GM12878 (cell line): ENCODE data around the gene MRPL37. TPM values are rescaled to one million over a fixed set of nuclear protein-coding genes. Genes with fewer than 3 reads are reported as not detected.

Experiments used
- ATAC-seq: fragments of 200-7000 bp; cut with Tn5 transposase; 3 replicates; pipeline ENCODE4 v1.9.1; 2020; ENCODE audit warnings: mild to moderate bottlenecking, moderate library complexity
- BruUV-seq: library from RNA; stranded (reverse); fragments of 400-500 nt; replicated peaks from 2 replicates; lab custom pipeline; 2021; lab: Mats Ljungman, UMichigan
- CTCF ChIA-PET: fragments of 300-600 bp; sonication (Branson Sonifier 250); formaldehyde crosslinking; extraction: SDS; loops from one replicate; lab custom pipeline; 2021; ENCODE audit warnings: inconsistent platforms; lab: Yijun Ruan, JAX
- POLR2A ChIA-PET: fragments of 350-600 bp; formaldehyde crosslinking; extraction: SDS; loops from one replicate; lab custom pipeline; 2021; ENCODE audit warnings: inconsistent platforms; lab: Charles Lee
- RAD21 ChIA-PET: fragments of 300-600 bp; sonication (Branson Sonifier 250); formaldehyde crosslinking; loops from one replicate; lab custom pipeline; 2023; ENCODE audit warnings: antibody characterized with exemption; ENCODE audit not compliant: unreplicated experiment; lab: Charles Lee
- SMC1A ChIA-PET: fragments of 300-600 bp; sonication (Branson Sonifier 250); formaldehyde crosslinking; loops from one replicate; lab custom pipeline; 2023; ENCODE audit not compliant: unreplicated experiment, uncharacterized antibody; lab: Charles Lee
- DNase-seq: peaks from one replicate; pipeline ENCODE4 v3.0.0-alpha.2; 2011; ENCODE audit warnings: low read depth, low spot score
- FAIRE-seq: peaks from 3 replicates; lab custom pipeline; 2011; peaks lifted over from hg19 to GRCh38; lab: Jason Lieb, UNC
- H2AFZ ChIP-seq: 2 replicates; pipeline ENCODE4 v1.6.0; 2011; ENCODE audit warnings: low read depth, low read length, control low read depth; ENCODE audit not compliant: control insufficient read depth
- H3K27ac ChIP-seq: 2 replicates; pipeline ENCODE4 v1.5.1; 2011; ENCODE audit warnings: control low read depth; ENCODE audit not compliant: control insufficient read depth, insufficient read depth
- H3K27me3 ChIP-seq, 2 experiments: replicated peaks in 1 of 2; 2 replicates each; pipeline versions ENCODE4 v1.6.0 to v1.6.1; 2011; ENCODE audit warnings: low read length in 1 of 2; ENCODE audit not compliant: control insufficient read depth in 2 of 2, insufficient read depth in 2 of 2
- H3K36me3 ChIP-seq, 2 experiments: 2 replicates each; pipeline ENCODE4 v1.5.1; 2011; ENCODE audit warnings: low read length in 1 of 2; ENCODE audit not compliant: control insufficient read depth in 2 of 2, insufficient read depth in 2 of 2
- H3K4me1 ChIP-seq: 2 replicates; pipeline ENCODE4 v1.6.1; 2011; ENCODE audit warnings: mild to moderate bottlenecking, low read length, moderate library complexity, mixed read lengths; ENCODE audit not compliant: control insufficient read depth, insufficient read depth
- H3K4me2 ChIP-seq: 2 replicates; pipeline ENCODE4 v1.6.0; 2011; ENCODE audit warnings: control low read depth; ENCODE audit not compliant: control insufficient read depth, insufficient read depth
- H3K4me3 ChIP-seq: fragments of 200-600 bp; sonication (generic); 2 replicates; pipeline ENCODE4 v1.5.1; 2016
- H3K79me2 ChIP-seq: 2 replicates; pipeline ENCODE4 v1.6.0; 2011; ENCODE audit warnings: low read length; ENCODE audit not compliant: control insufficient read depth, insufficient read depth
- H3K9ac ChIP-seq: 2 replicates; pipeline ENCODE4 v1.8.0; 2011; ENCODE audit warnings: low read length, control low read depth, mixed read lengths; ENCODE audit not compliant: control insufficient read depth, insufficient read depth
- H3K9me3 ChIP-seq: replicated peaks from 3 replicates; pipeline ENCODE4 v1.5.1; 2011; ENCODE audit warnings: mild to moderate bottlenecking, low read length; ENCODE audit not compliant: control insufficient read depth, insufficient read depth
- H4K20me1 ChIP-seq: 2 replicates; pipeline ENCODE4 v1.6.0; 2011; ENCODE audit not compliant: control insufficient read depth, insufficient read depth
- BHLHE40 ChIP-seq, 2 experiments: fragments of 450-650 bp in 1 of 2; IDR thresholded peaks; 2 replicates each; pipeline ENCODE4 v1.6.1; 2011 to 2017; ENCODE audit warnings: low read depth in 2 of 2, borderline replicate concordance in 1 of 2, improper control_type of control experiment in 1 of 2, low read length in 1 of 2, mild to moderate bottlenecking in 1 of 2
- E2F8 ChIP-seq: fragments of 450-650 bp; IDR thresholded peaks from 2 replicates; pipeline ENCODE4 v1.6.1; 2018; ENCODE audit warnings: mild to moderate bottlenecking, low read depth, moderate library complexity; ENCODE audit not compliant: partially characterized antibody
- MYC ChIP-seq: IDR thresholded peaks from 2 replicates; pipeline ENCODE4 v1.6.1; 2011; ENCODE audit warnings: mild to moderate bottlenecking, low read length, moderate library complexity, inconsistent platforms; ENCODE audit not compliant: insufficient read depth, insufficient replicate concordance, insufficient read length, severe bottlenecking
- WGBS: methylation state at CpG from one replicate; pipeline ENCODE4 v1.1.6; 2016; ENCODE audit warnings: low lambda C conversion rate; ENCODE audit not compliant: insufficient replicate concordance, insufficient coverage; ENCODE audit errors: missing lambda C conversion rate; 5-methylcytosine and 5-hydroxymethylcytosine counted together
- in situ Hi-C: fragments of 300-500 bp; cut with MboI; formaldehyde crosslinking; loops from 9 replicates; pipeline ENCODE4 v1.14.3; 2018; ENCODE audit warnings: mixed read lengths
- intact Hi-C: fragments of 100-400 bp; cut with micrococcal nuclease; formaldehyde crosslinking; loops from one replicate; pipeline ENCODE4 v1.14.2; 2022; ENCODE audit not compliant: unreplicated experiment
- polyA plus RNA-seq, 11 experiments: library from polyadenylated mRNA; depleted of rRNA in 4 of 11; unstranded in 6 of 11; stranded (reverse) in 5 of 11; fragments of >200 nt; fragmentation: Nextera tagmentation in 4 of 11; fragmentation: Illumina TruSeq in 1 of 11; extraction: Ambion mirVana in 4 of 11; extraction: Trizol in 1 of 11; gene quantifications; 1 replicate in 1 of 11; 2 replicates in 10 of 11; pipeline versions ENCODE4 v1.2.1 to v1.2.3, GENCODE V29; 2011 to 2016; ENCODE audit warnings: inconsistent platforms in 2 of 11, missing spikeins in 2 of 11, low read depth in 1 of 11
- total RNA-seq, 4 experiments: library from RNA; depleted of rRNA in 3 of 4; stranded (reverse); fragments of >200 nt in 3 of 4; fragmentation: Illumina TruSeq in 1 of 4; extraction: Trizol in 1 of 4; gene quantifications; 2 replicates each; pipeline versions ENCODE4 v1.2.1 to v1.2.3, GENCODE V29; 2013 to 2021
- TF ChIP-seq, protein P1 (sequence below): fragments of 150-350 bp; IDR thresholded peaks from 2 replicates; pipeline ENCODE4 v1.6.1; 2014; ENCODE audit warnings: mild to moderate bottlenecking, low read depth, low read length
- TF ChIP-seq, protein P2 (sequence below): fragments of 450-650 bp; IDR thresholded peaks from 2 replicates; pipeline ENCODE4 v1.6.1; 2017; ENCODE audit warnings: antibody characterized with exemption, mild to moderate bottlenecking, moderate library complexity

Gene MRPL37
- total and polyA plus RNA-seq, 10 of the 15 experiments (the other 5 are each of a cell fraction or from before 2014, with no cell fraction given), result 41.4 to 217 (median 159) TPM

- no peak for TF ChIP-seq BHLHE40 (IDR thresholded peaks at IDR 0.05; ENCODE audit: borderline replicate concordance in 1 of 2, low read depth in 2 of 2, low read length in 1 of 2)
- TF ChIP-seq, protein P1, sequence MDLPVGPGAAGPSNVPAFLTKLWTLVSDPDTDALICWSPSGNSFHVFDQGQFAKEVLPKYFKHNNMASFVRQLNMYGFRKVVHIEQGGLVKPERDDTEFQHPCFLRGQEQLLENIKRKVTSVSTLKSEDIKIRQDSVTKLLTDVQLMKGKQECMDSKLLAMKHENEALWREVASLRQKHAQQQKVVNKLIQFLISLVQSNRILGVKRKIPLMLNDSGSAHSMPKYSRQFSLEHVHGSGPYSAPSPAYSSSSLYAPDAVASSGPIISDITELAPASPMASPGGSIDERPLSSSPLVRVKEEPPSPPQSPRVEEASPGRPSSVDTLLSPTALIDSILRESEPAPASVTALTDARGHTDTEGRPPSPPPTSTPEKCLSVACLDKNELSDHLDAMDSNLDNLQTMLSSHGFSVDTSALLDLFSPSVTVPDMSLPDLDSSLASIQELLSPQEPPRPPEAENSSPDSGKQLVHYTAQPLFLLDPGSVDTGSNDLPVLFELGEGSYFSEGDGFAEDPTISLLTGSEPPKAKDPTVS, result no peak
- no peak for TF ChIP-seq MYC
- no peak for TF ChIP-seq E2F8
- TF ChIP-seq, protein P2, sequence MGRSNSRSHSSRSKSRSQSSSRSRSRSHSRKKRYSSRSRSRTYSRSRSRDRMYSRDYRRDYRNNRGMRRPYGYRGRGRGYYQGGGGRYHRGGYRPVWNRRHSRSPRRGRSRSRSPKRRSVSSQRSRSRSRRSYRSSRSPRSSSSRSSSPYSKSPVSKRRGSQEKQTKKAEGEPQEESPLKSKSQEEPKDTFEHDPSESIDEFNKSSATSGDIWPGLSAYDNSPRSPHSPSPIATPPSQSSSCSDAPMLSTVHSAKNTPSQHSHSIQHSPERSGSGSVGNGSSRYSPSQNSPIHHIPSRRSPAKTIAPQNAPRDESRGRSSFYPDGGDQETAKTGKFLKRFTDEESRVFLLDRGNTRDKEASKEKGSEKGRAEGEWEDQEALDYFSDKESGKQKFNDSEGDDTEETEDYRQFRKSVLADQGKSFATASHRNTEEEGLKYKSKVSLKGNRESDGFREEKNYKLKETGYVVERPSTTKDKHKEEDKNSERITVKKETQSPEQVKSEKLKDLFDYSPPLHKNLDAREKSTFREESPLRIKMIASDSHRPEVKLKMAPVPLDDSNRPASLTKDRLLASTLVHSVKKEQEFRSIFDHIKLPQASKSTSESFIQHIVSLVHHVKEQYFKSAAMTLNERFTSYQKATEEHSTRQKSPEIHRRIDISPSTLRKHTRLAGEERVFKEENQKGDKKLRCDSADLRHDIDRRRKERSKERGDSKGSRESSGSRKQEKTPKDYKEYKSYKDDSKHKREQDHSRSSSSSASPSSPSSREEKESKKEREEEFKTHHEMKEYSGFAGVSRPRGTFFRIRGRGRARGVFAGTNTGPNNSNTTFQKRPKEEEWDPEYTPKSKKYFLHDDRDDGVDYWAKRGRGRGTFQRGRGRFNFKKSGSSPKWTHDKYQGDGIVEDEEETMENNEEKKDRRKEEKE, result no peak
- H3K9me3 ChIP-seq, result no peaks in the 10 kb centered on the region
- POLR2A ChIA-PET, result no interaction called here
- H3K4me1 ChIP-seq, result no peaks in the 10 kb centered on the region
- FAIRE-seq, result no peak
- WGBS, result 96% methylated on average over 10 of the region's 10 CpGs
- SMC1A ChIA-PET, result no interaction called here
- no peak for DNase-seq
- CTCF ChIA-PET, result no interaction called here
- BruUV-seq, result no TSS peak
- in situ Hi-C loops (no loop called here), intact Hi-C loops (no loop called here)
- no peak overlapping the region for H3K4me3 ChIP-seq
- no peak overlapping the region for H2AFZ ChIP-seq
- H3K4me2 ChIP-seq, result no peak overlapping the region
- H3K36me3 ChIP-seq, result peaks cover 0 to 17% of the 10 kb centered on the region in 2 experiments; a peak in 3 of 4 replicates
- RAD21 ChIA-PET, result no interaction called here
- H3K27ac ChIP-seq, result no peak overlapping the region
- ATAC-seq, result no peak
- no peaks in the 10 kb centered on the region for H3K27me3 ChIP-seq
- H4K20me1 ChIP-seq, result no peaks in the 10 kb centered on the region
- H3K9ac ChIP-seq, result no peak overlapping the region
- no peaks in the 10 kb centered on the region for H3K79me2 ChIP-seq
Measured at GRCh38 chr1:54246116-54246721, 46.3 kb downstream of the MRPL37 start.
